NCI-H128 (cell line): ENCODE results near the gene XYLT2.

Experiments
- DNase-seq: peaks from one replicate; lab custom pipeline; 2025; ENCODE audit not compliant: unreplicated experiment; lab: John Stamatoyannopoulos, UW

Gene XYLT2

GRCh38 chr17:50348522-50349242, 2.8 kb downstream of the XYLT2 start:
- no peak for DNase-seq

- no peak for DNase-seq
These were observed 3.3 kb downstream of the XYLT2 start for GRCh38 chr17:50349243-50349600.

GRCh38 chr17:50350733-50351132, 4.8 kb downstream of the XYLT2 start:
- no peak for DNase-seq

GRCh38 chr17:50352072-50352692, 6.3 kb downstream of the XYLT2 start:
- no peak for DNase-seq

- DNase-seq: no peak
These were observed 7.0 kb downstream of the XYLT2 start for GRCh38 chr17:50352693-50353599.

- no peak for DNase-seq
These were observed 7.8 kb downstream of the XYLT2 start for GRCh38 chr17:50353600-50354195.

- DNase-seq: no peak
These were observed 8.3 kb downstream of the XYLT2 start for GRCh38 chr17:50354198-50354597.

- DNase-seq: no peak
These were observed 8.8 kb downstream of the XYLT2 start for GRCh38 chr17:50354776-50355175.

GRCh38 chr17:50355336-50355700, 9.4 kb downstream of the XYLT2 start:
- DNase-seq: no peak

GRCh38 chr17:50355701-50356341, 9.9 kb downstream of the XYLT2 start:
- DNase-seq: no peak

GRCh38 chr17:50356418-50356817, 10.5 kb downstream of the XYLT2 start:
- DNase-seq: no peak

- no peak for DNase-seq
These were observed 11.1 kb downstream of the XYLT2 start for GRCh38 chr17:50356892-50357510.

GRCh38 chr17:50358177-50358576, 12.3 kb downstream of the XYLT2 start:
- DNase-seq: no peak

GRCh38 chr17:50359005-50359699, 13.2 kb downstream of the XYLT2 start:
- DNase-seq: no peak

GRCh38 chr17:50359998-50360461, 14.1 kb downstream of the XYLT2 start:
- no peak for DNase-seq

GRCh38 chr17:50360486-50361115, 14.7 kb downstream of the XYLT2 start:
- no peak for DNase-seq

- DNase-seq: no peak
These were observed 15.9 kb downstream of the XYLT2 start for GRCh38 chr17:50361561-50362480.

- no peak for DNase-seq
These were observed 16.7 kb downstream of the XYLT2 start for GRCh38 chr17:50362661-50363060.
